Coronary artery (tissue), 2 donors: ENCODE data around the gene BUB3.
"Not testable (repeated sequence)": the region's sequence is repeated elsewhere in the genome, so short reads cannot be mapped to it uniquely, and the experiment has no call there.

ENCODE experiments used
- DNase-seq: peaks from one replicate; pipeline ENCODE4 v3.0.0-alpha.2; 2017; ENCODE audit warnings: low spot score
- H3K27ac ChIP-seq, 2 donors: fragments of 200-600 bp; sonication (generic); one replicate each; pipeline ENCODE4 v1.5.1; 2016 to 2019
- H3K4me3 ChIP-seq: fragments of 200-600 bp; sonication (generic); 2 replicates; pipeline ENCODE4 v1.5.1; 2016; ENCODE audit warnings: mild to moderate bottlenecking, moderate library complexity
- CTCF ChIP-seq: fragments of 200-600 bp; sonication (generic); IDR thresholded peaks from one replicate; pipeline ENCODE4 v1.5.1; 2019; ENCODE audit warnings: antibody characterized with exemption

Gene BUB3

GRCh38 chr10:123175389-123176387 lies 21.5 kb downstream of the BUB3 start:
- Histone ChIP-seq H3K4me3 (no peak overlapping the region), H3K27ac (no peak overlapping the region)
- TF ChIP-seq CTCF: no peak
- DNase-seq: no peak

- not testable (repeated sequence) for H3K4me3 ChIP-seq, H3K27ac ChIP-seq, DNase-seq
Measured at GRCh38 chr10:123178390-123178789, 24.2 kb downstream of the BUB3 start.

DNA sequence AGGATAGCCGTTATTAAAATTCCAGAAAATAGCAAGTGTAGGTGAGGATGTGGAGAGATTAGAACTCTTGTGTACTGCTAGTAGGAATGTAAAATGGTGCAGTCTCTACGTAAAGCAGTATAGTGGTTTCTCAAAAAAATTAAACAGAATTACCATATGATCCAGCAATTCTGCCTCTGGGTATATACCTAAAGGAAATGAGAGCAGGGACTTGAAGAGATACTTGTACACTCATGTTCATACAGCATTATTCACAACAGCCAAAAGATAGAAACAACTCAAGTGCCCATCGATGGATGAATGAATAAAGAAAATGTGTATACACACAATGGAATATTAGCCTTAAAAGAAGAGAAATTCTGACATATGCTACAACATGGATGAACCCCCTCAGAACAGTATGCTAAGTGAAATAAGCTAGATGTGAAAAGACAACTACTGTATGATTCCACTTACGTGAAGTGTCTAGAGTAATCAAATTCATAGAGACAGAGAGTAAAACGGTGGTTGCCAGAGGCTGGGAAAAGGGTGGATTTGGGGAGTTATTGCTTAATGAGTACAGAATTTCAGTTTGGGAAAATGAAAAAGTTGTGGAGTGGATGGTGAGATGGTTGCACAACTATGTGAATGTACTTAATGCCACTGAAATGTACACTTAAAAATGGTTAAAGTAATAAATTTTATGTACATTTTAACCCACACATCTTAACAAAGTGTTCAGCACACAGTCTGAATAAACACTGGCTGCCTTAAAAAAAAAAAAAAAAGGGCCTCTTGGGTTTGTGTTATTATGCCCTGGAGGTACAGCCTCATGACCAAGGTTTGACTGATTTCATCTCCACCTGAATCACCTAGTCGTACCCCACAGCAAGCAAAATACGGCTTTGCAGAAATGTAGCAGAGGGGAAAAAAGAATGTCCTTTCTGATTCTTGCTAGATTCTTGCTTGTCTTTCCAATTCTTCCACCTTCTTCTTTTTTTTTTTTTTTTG lies 26.2 kb downstream of the BUB3 start:
- no peak for DNase-seq
- no peak for TF ChIP-seq CTCF
- Histone ChIP-seq H3K4me3 (no peak overlapping the region), H3K27ac (no peak overlapping the region)

DNA sequence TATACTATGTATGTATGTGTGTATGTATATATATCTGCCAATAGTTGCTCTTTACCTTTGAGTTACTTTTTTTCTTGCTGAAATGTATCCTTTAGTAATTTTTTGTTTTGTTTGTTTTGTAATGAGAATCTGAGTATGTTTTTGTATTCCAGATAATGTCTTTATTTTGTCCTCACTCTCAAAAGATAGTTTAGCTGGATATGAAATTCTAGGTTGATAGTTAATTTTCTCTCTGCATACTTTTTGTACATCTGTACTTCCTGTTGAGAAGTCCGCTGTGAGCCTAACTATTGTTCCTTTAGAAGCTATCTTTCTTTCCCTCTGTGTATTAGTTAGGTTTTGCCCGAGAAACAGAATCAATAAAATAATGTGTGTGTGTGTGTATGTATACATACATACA lies 29.5 kb downstream of the BUB3 start:
- TF ChIP-seq CTCF: no peak
- no peak overlapping the region for H3K4me3 ChIP-seq
- no peak overlapping the region for H3K27ac ChIP-seq
- no peak for DNase-seq

GRCh38 chr10:123187781-123188180 lies 33.6 kb downstream of the BUB3 start:
- Histone ChIP-seq H3K4me3 (no peak overlapping the region), H3K27ac (no peak overlapping the region)
- TF ChIP-seq CTCF: no peak
- no peak for DNase-seq

GRCh38 chr10:123191886-123192285 lies 37.7 kb downstream of the BUB3 start:
- DNase-seq: no peak
- Histone ChIP-seq H3K4me3 (no peak overlapping the region), H3K27ac (no peak overlapping the region)
- TF ChIP-seq CTCF: no peak

DNA sequence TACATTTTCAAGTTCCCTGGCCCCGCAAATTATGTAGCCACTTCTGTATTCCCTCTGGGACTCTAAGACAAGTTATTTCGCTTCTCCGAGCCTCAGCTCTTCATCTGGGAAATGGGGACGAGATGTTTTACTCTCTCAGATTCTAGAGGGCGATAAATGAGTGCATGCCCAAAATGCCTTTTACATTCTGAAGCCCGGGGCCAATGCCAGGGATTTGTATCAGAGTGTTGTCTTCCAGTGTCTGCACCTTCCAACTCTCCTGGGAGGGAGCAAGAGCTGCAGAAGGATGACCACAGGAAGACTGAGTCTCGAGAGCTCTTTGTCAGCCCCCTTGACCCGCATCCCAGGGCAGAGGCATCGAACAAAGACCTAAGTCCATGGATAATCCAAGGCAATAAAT lies 39.9 kb downstream of the BUB3 start:
- TF ChIP-seq CTCF: no peak
- DNase-seq: no peak
- H3K4me3 ChIP-seq: no peak overlapping the region
- H3K27ac ChIP-seq: no peak overlapping the region
